ENCODE measurements around the gene TNXB.
A peak's percentile ranks its signal among the peaks of the same experiment; 100 is the strongest.
"Not testable (repeated sequence)": the region's sequence is repeated elsewhere in the genome, so short reads cannot be mapped to it uniquely, and the experiment has no call there.

TNXB gene

GRCh38 chr6:32110632-32111031 lies 1.5 kb upstream of the TNXB start:
- no peak for DNase-seq (ENCODE audit: low spot score)

- no peak for DNase-seq (ENCODE audit: low spot score)
Observed at GRCh38 chr6:32109765-32110160, 625 bp upstream of the TNXB start.

GRCh38 chr6:32108727-32109113 lies 418 bp downstream of the TNXB start:
- DNase-seq (ENCODE audit: low spot score), result no peak

GRCh38 chr6:32108094-32108627 lies 977 bp downstream of the TNXB start:
- no peak for DNase-seq (ENCODE audit: low spot score)

- no peak for DNase-seq (ENCODE audit: low spot score)
Observed at GRCh38 chr6:32107406-32107805, 1.7 kb downstream of the TNXB start.

GRCh38 chr6:32105433-32105832 lies 3.7 kb downstream of the TNXB start:
- DNase-seq (ENCODE audit: low spot score), result no peak

- DNase-seq (ENCODE audit: low spot score), result no peak
Observed at GRCh38 chr6:32102255-32102654, 6.9 kb downstream of the TNXB start.

GRCh38 chr6:32100251-32100650 lies 8.9 kb downstream of the TNXB start:
- DNase-seq (ENCODE audit: low spot score), result not testable (repeated sequence)

- DNase-seq (ENCODE audit: low spot score), result no peak
Observed at GRCh38 chr6:32097364-32097763, 11.8 kb downstream of the TNXB start.

- DNase-seq (ENCODE audit: low spot score), result no peak
Observed at GRCh38 chr6:32096394-32097258, 12.5 kb downstream of the TNXB start.

- no peak for DNase-seq (ENCODE audit: low spot score)
Observed at GRCh38 chr6:32096087-32096393, 13.1 kb downstream of the TNXB start.

- no peak for DNase-seq (ENCODE audit: low spot score)
Observed at GRCh38 chr6:32095338-32096086, 13.6 kb downstream of the TNXB start.

- DNase-seq (ENCODE audit: low spot score), result no peak
Observed at GRCh38 chr6:32092760-32093497, 16.2 kb downstream of the TNXB start.

GRCh38 chr6:32089082-32089828 lies 19.9 kb downstream of the TNXB start:
- DNase-seq (ENCODE audit: low spot score), result no peak

- DNase-seq (ENCODE audit: low spot score), result no peak
Observed at GRCh38 chr6:32088487-32089049, 20.6 kb downstream of the TNXB start.

GRCh38 chr6:32087574-32088486 lies 21.3 kb downstream of the TNXB start:
- DNase-seq (ENCODE audit: low spot score), result peak; percentile 69

GRCh38 chr6:32086661-32087573 lies 22.2 kb downstream of the TNXB start:
- DNase-seq (ENCODE audit: low spot score), result no peak

- DNase-seq (ENCODE audit: low spot score), result no peak
Observed at GRCh38 chr6:32085759-32086459, 23.2 kb downstream of the TNXB start.

GRCh38 chr6:32084780-32085179 lies 24.4 kb downstream of the TNXB start:
- no peak for DNase-seq (ENCODE audit: low spot score)

Data from kidney capillary endothelial cell (primary cell).